Activated naive CD4-positive, alpha-beta T cell treated with anti-CD3 and anti-CD28 coated beads for 36 hours (primary cell): ENCODE results near the gene WBP4. TPM values are rescaled to one million over a fixed set of nuclear protein-coding genes. Genes with fewer than 3 reads are reported as not detected.

ENCODE experiments used
- CTCF ChIA-PET: fragments of 350-600 bp; sonication (Branson Sonifier 250); formaldehyde crosslinking; loops from one replicate; lab custom pipeline; 2021; ENCODE audit warnings: antibody characterized with exemption; lab: Charles Lee
- DNase-seq: peaks from one replicate; pipeline ENCODE4 v3.0.0-alpha.2; 2020
- H3K27ac Mint-ChIP-seq: one replicate; pipeline ENCODE4 v1.8.0; 2021; ENCODE audit warnings: mild to moderate bottlenecking, mixed read lengths
- H3K27me3 Mint-ChIP-seq: one replicate; pipeline ENCODE4 v1.8.0; 2021; ENCODE audit warnings: low read depth, mixed read lengths
- H3K36me3 Mint-ChIP-seq: one replicate; pipeline ENCODE4 v1.8.0; 2021; ENCODE audit warnings: low read depth, mixed read lengths
- H3K4me1 Mint-ChIP-seq: one replicate; pipeline ENCODE4 v1.8.0; 2021; ENCODE audit warnings: low read depth, mixed read lengths
- H3K4me3 Mint-ChIP-seq: one replicate; pipeline ENCODE4 v1.8.0; 2021; ENCODE audit warnings: mild to moderate bottlenecking, moderate library complexity, mixed read lengths
- H3K9me3 Mint-ChIP-seq: one replicate; pipeline ENCODE4 v1.8.0; 2021; ENCODE audit warnings: mixed read lengths
- intact Hi-C: fragments of 100-400 bp; cut with micrococcal nuclease; formaldehyde crosslinking; loops from one replicate; pipeline ENCODE4 v1.15.1; 2023
- microRNA-seq: library from miRNA; unstranded; fragments of <30 nt; microRNA quantifications from one replicate; pipeline ENCODE4 v1.2.0, GENCODE V29; 2022; ENCODE audit warnings: borderline microRNAs expressed, borderline replicate concordance
- total RNA-seq, 2 experiments: library from RNA; stranded (reverse); gene quantifications; one replicate each; pipeline ENCODE4 v1.2.3, GENCODE V29; 2021

Gene WBP4
- total RNA-seq, 2 experiments from 2014 or later = 8.1 to 8.2 TPM

- Mint-ChIP-seq H3K27me3 (no peaks in the 10 kb centered on the region), H3K4me3 (peak within 1 kb of the TSS; percentile 92), H3K27ac (peak within 1 kb of the TSS; percentile 87), H3K9me3 (no peaks in the 10 kb centered on the region), H3K36me3 (peaks cover 10% of the 10 kb centered on the region), H3K4me1 (peaks cover 35% of the 10 kb centered on the region)
- DNase-seq = peak; percentile 98
- intact Hi-C loops = loop anchor here (1.0 to 5.0 kb wide), 11 partner anchors 55 to 1139 kb away; partner anchors contain the start of genes KBTBD7, MRPS31, MTRF1 and RGCC
- CTCF ChIA-PET = no interaction called here
These were observed 71.3 kb downstream of the WBP4 start, which contains the start of gene KBTBD6 for GRCh38 chr13:41132512-41133152. TSS of gene KBTBD6 (minus strand) at chr13:41132802. CDS start at chr13:41132511, 291 bp downstream.

Small RNA genes within 50 kb of the gene (microRNA-seq; reads per million reads assigned to microRNA genes)
- not detected for gene MIR3168

Other genes with a start within 250 kb of the WBP4 start
- gene ELF1, start 42.2 kb upstream of the WBP4 start, total RNA-seq = 10 to 100 TPM; 61.7 to 62.3 TPM
- 1 to 10 TPM; 3.9 to 4.0 TPM for gene KBTBD6, start 71.3 kb downstream of the WBP4 start, total RNA-seq
- gene KBTBD7, start 133.1 kb downstream of the WBP4 start, total RNA-seq = 1 to 10 TPM; 4.2 to 4.3 TPM
- 10 to 100 TPM; 23.2 to 28.4 TPM for gene MTRF1, start 202.1 kb downstream of the WBP4 start, total RNA-seq
- gene NAA16, start 249.8 kb downstream of the WBP4 start, total RNA-seq = 10 to 100 TPM; 29.6 to 31.5 TPM